HL-60 (cell line): Measurements from ENCODE around the gene CNNM4.

Experiments used
- DNase-seq, 2 experiments: peaks; one replicate each; pipeline ENCODE4 v3.0.0-alpha.2; 2010 to 2020; ENCODE audit warnings: low read depth in 1 of 2, low spot score in 1 of 2
- H3K27ac ChIP-seq: fragments of 250-450 bp; sonication (Bioruptor Pico); replicated peaks from 2 replicates; pipeline ENCODE4 v1.5.1; 2020; ENCODE audit warnings: mild to moderate bottlenecking, moderate library complexity
- H3K27me3 ChIP-seq: fragments of 250-450 bp; sonication (Bioruptor Pico); 2 replicates; pipeline ENCODE4 v1.5.1; 2021; ENCODE audit warnings: mild to moderate bottlenecking, moderate library complexity; ENCODE audit not compliant: insufficient read depth, poor library complexity, severe bottlenecking
- H3K4me3 ChIP-seq: replicated peaks from 2 replicates; pipeline ENCODE4 v1.5.1; 2011; ENCODE audit warnings: mild to moderate bottlenecking, control low read depth, low read length; ENCODE audit not compliant: insufficient read depth
- CTCF ChIP-seq: IDR thresholded peaks from one replicate; pipeline ENCODE4 v1.5.1; 2011; ENCODE audit warnings: low read length, control low read depth, inconsistent platforms; ENCODE audit not compliant: insufficient read depth
- GABPA ChIP-seq: IDR thresholded peaks from 2 replicates; pipeline ENCODE4 v1.6.1; 2012; ENCODE audit warnings: low read depth
- POLR2AphosphoS5 ChIP-seq: IDR thresholded peaks from 2 replicates; pipeline ENCODE4 v1.6.1; 2012; ENCODE audit warnings: low read depth
- REST ChIP-seq: IDR thresholded peaks from 2 replicates; pipeline ENCODE4 v1.6.1; 2012; ENCODE audit warnings: low read depth; ENCODE audit not compliant: insufficient replicate concordance
- SPI1 ChIP-seq: IDR thresholded peaks from 2 replicates; pipeline ENCODE4 v1.6.1; 2012; ENCODE audit warnings: low read depth, mild to moderate bottlenecking, borderline replicate concordance

CNNM4 gene

GRCh38 chr2:96788442-96789244 is 27.9 kb downstream of the CNNM4 start:
- Histone ChIP-seq H3K27me3 (no peaks in the 10 kb centered on the region), H3K4me3 (no peak overlapping the region), H3K27ac (no peak overlapping the region)
- TF ChIP-seq SPI1 (no peak), CTCF (no peak), GABPA (no peak), REST (no peak), POLR2AphosphoS5 (no peak)
- DNase-seq: no peak

- no peak for DNase-seq
- Histone ChIP-seq H3K27me3 (no peaks in the 10 kb centered on the region), H3K4me3 (no peak overlapping the region), H3K27ac (no peak overlapping the region)
- TF ChIP-seq POLR2AphosphoS5 (no peak), REST (no peak), SPI1 (no peak), GABPA (no peak), CTCF (no peak)
These were observed 28.5 kb downstream of the CNNM4 start for GRCh38 chr2:96789245-96789617.

- no peak for TF ChIP-seq POLR2AphosphoS5
- Histone ChIP-seq H3K27me3 (no peaks in the 10 kb centered on the region), H3K27ac (no peak overlapping the region), H3K4me3 (no peak overlapping the region)
- DNase-seq: no peak
These were observed 32.4 kb downstream of the CNNM4 start for GRCh38 chr2:96792772-96793749.

- no peak overlapping the region for H3K4me3 ChIP-seq
These were observed 34.4 kb downstream of the CNNM4 start for GRCh38 chr2:96795076-96795475.

More at GRCh38 chr2:96795076-96795475, 34.4 kb downstream of the CNNM4 start:
- H3K27me3 ChIP-seq: no peaks in the 10 kb centered on the region
- TF ChIP-seq SPI1: no peak
- TF ChIP-seq GABPA: no peak
- TF ChIP-seq CTCF: no peak
- TF ChIP-seq REST: no peak
- no peak for TF ChIP-seq POLR2AphosphoS5
- DNase-seq: no peak
- H3K27ac ChIP-seq: no peak overlapping the region
